HepG2 (cell line): Measurements from ENCODE around the gene PSMD12. TPM values are rescaled to one million over a fixed set of nuclear protein-coding genes. Genes with fewer than 3 reads are reported as not detected.

ENCODE experiments used
- BHLHE40 ChIP-seq: IDR thresholded peaks from 2 replicates; pipeline ENCODE4 v1.6.1; 2011; ENCODE audit warnings: low read length, improper control_type of control experiment
- CHCHD3 ChIP-seq: sonication (generic); formaldehyde crosslinking; IDR thresholded peaks from 2 replicates; pipeline ENCODE4 v1.8.0; 2022; ENCODE audit warnings: mild to moderate bottlenecking, missing genetic modification reagents, moderate library complexity
- CSRNP1 ChIP-seq: sonication (generic); formaldehyde crosslinking; IDR thresholded peaks from 2 replicates; pipeline ENCODE4 v1.8.1; 2023; ENCODE audit warnings: mild to moderate bottlenecking, missing genetic modification reagents
- DRAP1 ChIP-seq: IDR thresholded peaks from 2 replicates; pipeline ENCODE4 v1.6.1; 2016; ENCODE audit warnings: missing genetic modification reagents, missing compliant biosample characterization
- FUBP1 ChIP-seq: sonication (generic); formaldehyde crosslinking; IDR thresholded peaks from 2 replicates; pipeline ENCODE4 v1.5.1; 2020; ENCODE audit warnings: missing genetic modification reagents, mild to moderate bottlenecking, borderline replicate concordance
- GLMP ChIP-seq: sonication (generic); formaldehyde crosslinking; IDR thresholded peaks from 2 replicates; pipeline ENCODE4 v1.9.0; 2021; ENCODE audit warnings: missing genetic modification reagents, mild to moderate bottlenecking, borderline replicate concordance
- MATR3 ChIP-seq: sonication (generic); formaldehyde crosslinking; IDR thresholded peaks from 2 replicates; pipeline ENCODE4 v1.4.0; 2020; ENCODE audit warnings: missing genetic modification reagents
- MIER2 ChIP-seq: IDR thresholded peaks from 2 replicates; pipeline ENCODE4 v1.6.1; 2016; ENCODE audit warnings: missing biosample characterization, missing genetic modification reagents
- NCOR1 ChIP-seq: fragments of 200-600 bp; sonication (generic); IDR thresholded peaks from 2 replicates; pipeline ENCODE4 v1.7.0; 2017; ENCODE audit warnings: antibody characterized with exemption, low read length, borderline replicate concordance
- NFE2L2 ChIP-seq: fragments of 150-350 bp; IDR thresholded peaks from 2 replicates; pipeline ENCODE4 v1.6.1; 2014; ENCODE audit warnings: low read length
- NR3C1 ChIP-seq: sonication (generic); formaldehyde crosslinking; IDR thresholded peaks from 2 replicates; pipeline ENCODE4 v1.4.0; 2020; ENCODE audit warnings: missing genetic modification reagents
- ONECUT2 ChIP-seq: sonication (generic); formaldehyde crosslinking; IDR thresholded peaks from 2 replicates; pipeline ENCODE4 v1.4.0; 2020; ENCODE audit warnings: missing genetic modification reagents
- POLR2AphosphoS2 ChIP-seq: IDR thresholded peaks from 2 replicates; pipeline ENCODE4 v1.6.1; 2011; ENCODE audit warnings: low read depth, low read length, improper control_type of control experiment
- RXRB ChIP-seq: IDR thresholded peaks from 2 replicates; pipeline ENCODE4 v1.6.1; 2016; ENCODE audit warnings: borderline replicate concordance, missing genetic modification reagents, missing compliant biosample characterization
- TBL1XR1 ChIP-seq: fragments of 150-350 bp; IDR thresholded peaks from 2 replicates; pipeline ENCODE4 v1.6.1; 2014; ENCODE audit warnings: borderline replicate concordance, low read length; ENCODE audit not compliant: partially characterized antibody
- TBX2 ChIP-seq: sonication (generic); formaldehyde crosslinking; IDR thresholded peaks from 2 replicates; pipeline ENCODE4 v1.5.0; 2020; ENCODE audit warnings: missing genetic modification reagents, mild to moderate bottlenecking, borderline replicate concordance
- ZBTB8A ChIP-seq: sonication (generic); formaldehyde crosslinking; IDR thresholded peaks from 2 replicates; pipeline ENCODE4 v1.4.0; 2020; ENCODE audit warnings: mild to moderate bottlenecking, low read depth, missing genetic modification reagents, borderline replicate concordance
- ZFX ChIP-seq: sonication (generic); formaldehyde crosslinking; IDR thresholded peaks from 2 replicates; pipeline ENCODE4 v1.4.0; 2020; ENCODE audit warnings: mild to moderate bottlenecking, low read depth, missing genetic modification reagents, moderate library complexity
- ZIK1 ChIP-seq: sonication (generic); formaldehyde crosslinking; IDR thresholded peaks from 2 replicates; pipeline ENCODE4 v1.5.0; 2020; ENCODE audit warnings: mild to moderate bottlenecking, low read depth, missing genetic modification reagents, borderline replicate concordance
- ZNF282 ChIP-seq: fragments of 450-650 bp; IDR thresholded peaks from 2 replicates; pipeline ENCODE4 v1.6.1; 2018; ENCODE audit not compliant: partially characterized antibody
- ZNF362 ChIP-seq: sonication (generic); formaldehyde crosslinking; IDR thresholded peaks from 2 replicates; pipeline ENCODE4 v1.4.0; 2020; ENCODE audit warnings: missing genetic modification reagents, mild to moderate bottlenecking, borderline replicate concordance
- ZNF703 ChIP-seq: sonication (generic); formaldehyde crosslinking; IDR thresholded peaks from 2 replicates; pipeline ENCODE4 v1.5.1; 2020; ENCODE audit warnings: missing genetic modification reagents, mild to moderate bottlenecking, moderate library complexity, borderline replicate concordance
- ZNF816 ChIP-seq: sonication (generic); formaldehyde crosslinking; IDR thresholded peaks from 2 replicates; pipeline ENCODE4 v1.8.0; 2022; ENCODE audit warnings: missing genetic modification reagents, mild to moderate bottlenecking, borderline replicate concordance
- ZNF83 ChIP-seq: sonication (generic); formaldehyde crosslinking; IDR thresholded peaks from 2 replicates; pipeline ENCODE4 v1.4.0; 2020; ENCODE audit warnings: missing genetic modification reagents, mild to moderate bottlenecking, borderline replicate concordance
- polyA plus RNA-seq, 8 experiments: library from polyadenylated mRNA; depleted of rRNA in 3 of 8; stranded (reverse) in 7 of 8; unstranded in 1 of 8; fragments of >200 nt; fragmentation: Illumina TruSeq in 4 of 8; extraction: Trizol in 4 of 8; gene quantifications; 2 replicates each; pipeline versions ENCODE4 v1.2.1 to v1.2.3, GENCODE V29; 2011 to 2016; ENCODE audit warnings: low read depth in 4 of 8, missing spikeins in 1 of 8, mixed read lengths in 1 of 8; ENCODE audit not compliant: insufficient read depth in 1 of 8
- total RNA-seq, 5 experiments: library from RNA; depleted of rRNA; stranded (reverse); fragments of >200 nt; fragmentation: Illumina TruSeq; extraction: Trizol; gene quantifications; 2 replicates each; pipeline ENCODE4 v1.2.3, GENCODE V29; 2016; ENCODE audit warnings: low read depth in 1 of 5

Gene PSMD12
- total and polyA plus RNA-seq, 2 of the 13 experiments (the other 11 are each of a cell fraction or from before 2014, with no cell fraction given) = 27.4 to 71.7 TPM

GRCh38 chr17:67376737-67377487 lies 10.5 kb upstream of the PSMD12 start, which contains the start of gene PITPNC1 (continued):
- TF ChIP-seq ZFX (CRISPR knock-in tag) (peak; percentile 54; the same call in 1 of the 2 replicates), ZNF83 (CRISPR knock-in tag) (0 out of 2 replicates have a peak, but pooled peaks have one; percentile 62), MATR3 (CRISPR knock-in tag) (no peak), ZNF816 (CRISPR knock-in tag) (no peak), ONECUT2 (no peak), MIER2 (CRISPR knock-in tag) (no peak), ZNF703 (CRISPR knock-in tag) (no peak), NCOR1 (no peak), RXRB (no peak), GLMP (no peak), DRAP1 (CRISPR knock-in tag) (peak; percentile 11; the same call in 1 of the 2 replicates), CHCHD3 (CRISPR knock-in tag) (no peak), POLR2AphosphoS2 (no peak), CSRNP1 (CRISPR knock-in tag) (0 out of 2 replicates have a peak, but pooled peaks have one; percentile 22), NR3C1 (CRISPR knock-in tag) (no peak), ZNF282 (no peak), TBL1XR1 (no peak), TBX2 (peak; percentile 83), ZIK1 (CRISPR knock-in tag) (peak; percentile 49; the same call in 1 of the 2 replicates), NFE2L2 (no peak), ZNF362 (CRISPR knock-in tag) (no peak), FUBP1 (CRISPR knock-in tag) (no peak), BHLHE40 (no peak), ZBTB8A (CRISPR knock-in tag) (no peak)
